GM21423 (cell line): ENCODE results near the gene SHROOM1.
"Not testable (repeated sequence)": the region's sequence is repeated elsewhere in the genome, so short reads cannot be mapped to it uniquely, and the experiment has no call there.

Experiments used
- ATAC-seq: cut with Tn5 transposase; IDR thresholded peaks from one replicate; pipeline ENCODE4 v1.9.1; 2021; ENCODE audit warnings: mild to moderate bottlenecking, moderate library complexity; ENCODE audit not compliant: unreplicated experiment

The SHROOM1 gene

DNA sequence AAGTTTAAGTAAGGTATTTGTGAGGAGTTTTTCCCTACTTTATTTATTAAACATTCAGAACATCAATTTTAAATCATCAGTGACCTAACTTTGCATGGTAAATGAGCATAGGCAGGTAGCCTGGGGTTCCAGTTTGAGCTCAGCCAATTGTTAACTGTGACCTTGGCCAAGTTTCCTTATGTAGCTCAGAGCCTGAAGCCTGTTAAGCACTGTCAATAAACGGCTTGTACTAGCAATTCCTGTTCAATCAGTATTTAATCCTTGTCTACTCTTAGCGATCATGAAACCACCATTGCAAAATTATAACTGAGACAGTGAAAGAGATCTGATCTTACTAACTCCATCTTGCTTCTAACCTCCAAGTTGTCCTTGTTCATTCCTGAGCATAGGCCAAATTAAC lies 22.0 kb downstream of the SHROOM1 start:
- ATAC-seq: no peak

DNA sequence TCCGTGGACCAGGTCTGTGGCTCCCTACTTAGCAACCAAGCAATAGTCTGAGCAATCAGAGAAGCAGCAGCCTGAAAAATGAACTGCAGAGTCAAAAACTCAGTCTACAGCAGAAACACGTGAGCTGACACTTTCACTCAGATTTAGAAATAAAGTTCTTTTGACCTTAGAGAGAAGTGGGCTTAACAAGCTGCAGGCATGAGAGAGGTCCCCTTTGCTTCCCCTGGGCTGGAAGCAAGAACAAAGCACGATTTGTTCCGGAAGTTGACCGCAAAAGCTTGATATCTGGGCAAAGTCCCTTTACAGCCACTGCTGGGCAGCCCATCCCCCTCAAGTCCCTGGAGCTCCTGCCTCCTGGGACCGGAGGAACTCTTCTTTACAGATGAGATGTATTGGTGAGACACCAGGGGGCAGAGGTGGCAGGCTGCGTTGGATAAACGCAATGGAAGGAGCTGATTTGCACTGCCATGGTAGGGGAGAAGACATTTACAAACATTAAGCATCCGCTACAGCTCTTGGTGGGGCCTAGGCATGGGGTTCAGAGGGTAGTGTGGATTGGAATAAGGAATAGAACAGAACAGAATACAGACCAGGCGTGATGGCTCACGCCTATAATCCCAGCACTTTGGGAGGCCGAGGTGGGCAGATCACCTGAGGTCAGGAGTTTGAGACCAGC lies 23.1 kb downstream of the SHROOM1 start:
- ATAC-seq: no peak

DNA sequence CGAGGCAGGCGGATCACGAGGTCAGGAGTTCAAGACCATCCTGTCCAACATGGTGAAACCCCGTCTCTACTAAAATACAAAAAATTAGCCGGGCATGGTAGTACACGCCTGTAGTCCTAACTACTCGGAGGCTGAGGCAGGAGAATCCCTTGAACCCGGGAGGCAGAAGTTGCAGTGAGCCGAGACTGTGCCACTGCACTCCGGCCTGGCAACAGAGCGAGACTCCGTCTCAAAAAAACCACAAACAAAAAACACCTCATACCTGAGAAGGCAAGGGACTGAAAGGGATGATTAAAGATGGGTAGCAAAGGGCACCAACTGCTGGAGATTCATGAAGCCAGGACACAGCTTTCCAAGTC lies 23.7 kb downstream of the SHROOM1 start:
- not testable (repeated sequence) for ATAC-seq

- not testable (repeated sequence) for ATAC-seq
These were observed 24.6 kb downstream of the SHROOM1 start for GRCh38 chr5:132805872-132806271.

DNA sequence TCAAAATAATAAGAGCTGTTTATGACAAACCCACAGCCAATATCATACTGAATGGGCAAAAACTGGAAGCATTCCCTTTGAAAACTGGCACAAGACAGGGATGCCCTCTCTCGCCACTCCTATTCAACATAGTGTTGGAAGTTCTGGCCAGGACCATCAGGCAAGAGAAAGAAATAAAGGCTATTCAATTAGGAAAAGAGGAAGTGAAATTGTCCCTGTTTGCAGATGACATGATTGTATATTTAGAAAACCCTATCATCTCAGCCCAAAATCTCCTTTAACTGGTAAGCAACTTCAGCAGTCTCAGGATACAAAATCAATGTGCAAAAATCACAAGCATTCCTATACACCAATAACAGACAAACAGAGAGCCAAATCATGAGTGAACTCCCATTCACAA lies 26.2 kb downstream of the SHROOM1 start:
- ATAC-seq: not testable (repeated sequence)

DNA sequence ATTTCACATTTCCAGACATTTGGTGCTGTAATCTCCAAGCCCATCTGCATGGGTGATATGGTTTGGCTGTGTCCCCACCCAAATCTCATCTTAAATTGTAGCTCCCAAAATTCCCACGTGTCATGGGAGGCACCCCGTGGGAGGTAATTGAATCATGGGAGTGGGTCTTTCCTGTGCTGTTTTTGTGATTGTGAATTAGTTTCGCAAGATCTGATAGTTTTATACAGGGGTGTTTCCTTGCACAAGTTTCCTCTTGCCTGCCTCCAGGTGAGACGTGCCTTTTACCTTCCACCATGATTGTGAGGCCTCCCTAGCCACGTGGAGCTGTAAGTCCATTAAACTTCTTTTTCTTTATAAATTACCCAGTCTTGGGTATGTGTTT lies 27.8 kb downstream of the SHROOM1 start:
- not testable (repeated sequence) for ATAC-seq

DNA sequence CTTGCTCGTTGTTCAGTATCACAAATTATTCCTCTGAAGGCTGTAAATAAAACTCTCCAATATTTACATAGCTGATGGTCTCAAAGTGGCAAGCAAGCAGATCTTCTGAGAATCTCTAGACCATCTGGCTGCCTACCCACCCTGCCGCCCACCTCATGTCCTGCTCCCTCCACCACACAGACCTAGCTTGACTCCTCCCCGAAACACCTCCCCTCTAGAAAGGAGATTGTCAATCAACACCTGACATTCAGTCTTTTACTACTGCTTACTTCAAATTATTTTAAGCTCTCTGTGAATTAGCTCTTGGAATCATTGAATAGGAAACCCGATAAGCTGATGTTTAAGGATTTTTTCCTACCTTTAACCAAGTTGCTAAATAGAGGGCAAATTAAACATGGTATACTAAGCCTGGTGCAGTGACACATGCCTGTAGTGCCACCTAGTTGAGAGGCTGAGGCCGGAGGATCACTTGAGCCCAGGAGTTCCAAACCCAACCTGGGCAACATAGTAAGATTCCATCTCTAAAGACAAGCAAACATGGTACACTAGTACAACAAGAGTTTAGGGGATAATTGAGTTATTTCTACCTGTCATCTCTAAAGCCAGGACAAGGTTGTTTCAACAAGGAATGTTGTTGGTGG lies 28.3 kb downstream of the SHROOM1 start:
- ATAC-seq: no peak

DNA sequence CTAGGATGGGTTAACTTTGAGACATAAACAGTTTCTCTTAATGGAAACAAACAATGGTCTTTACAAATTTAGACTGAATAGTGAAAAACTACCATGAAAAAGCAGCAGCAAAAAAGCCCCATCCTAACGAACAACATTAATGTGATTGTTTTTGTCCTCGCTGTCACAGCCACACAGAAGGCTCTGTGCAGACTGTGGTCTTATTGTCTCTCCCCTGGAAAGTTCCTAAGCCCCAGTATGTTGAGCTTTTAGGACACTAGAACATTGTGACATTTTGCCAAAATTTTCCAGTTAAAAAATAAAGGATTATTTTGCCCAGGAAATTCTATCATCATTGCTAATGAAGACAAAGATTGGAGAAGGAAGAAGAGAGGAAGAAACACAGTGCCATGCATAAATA lies 29.9 kb downstream of the SHROOM1 start:
- ATAC-seq: no peak

- ATAC-seq: no peak
These were observed 31.1 kb downstream of the SHROOM1 start for GRCh38 chr5:132799392-132799791.

DNA sequence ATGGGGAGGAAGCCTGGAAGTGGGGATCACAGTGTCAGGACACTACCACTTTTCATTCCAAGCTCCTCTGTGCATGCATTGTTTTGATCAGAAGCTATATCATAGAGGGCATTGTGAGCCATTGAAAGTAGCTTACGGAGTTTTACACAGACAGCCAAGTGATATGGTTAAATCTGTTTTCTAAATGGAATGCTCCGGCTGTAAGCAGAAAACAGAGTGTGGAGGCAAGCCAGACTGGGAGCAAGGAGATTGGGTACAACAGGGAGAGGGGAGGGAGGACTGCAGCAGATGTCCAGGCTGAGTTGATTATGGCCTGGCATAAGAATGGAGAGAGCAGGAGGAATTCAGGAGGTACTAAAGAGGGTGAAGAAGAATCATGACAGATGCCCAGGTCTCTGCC lies 32.8 kb downstream of the SHROOM1 start:
- ATAC-seq: no peak

DNA sequence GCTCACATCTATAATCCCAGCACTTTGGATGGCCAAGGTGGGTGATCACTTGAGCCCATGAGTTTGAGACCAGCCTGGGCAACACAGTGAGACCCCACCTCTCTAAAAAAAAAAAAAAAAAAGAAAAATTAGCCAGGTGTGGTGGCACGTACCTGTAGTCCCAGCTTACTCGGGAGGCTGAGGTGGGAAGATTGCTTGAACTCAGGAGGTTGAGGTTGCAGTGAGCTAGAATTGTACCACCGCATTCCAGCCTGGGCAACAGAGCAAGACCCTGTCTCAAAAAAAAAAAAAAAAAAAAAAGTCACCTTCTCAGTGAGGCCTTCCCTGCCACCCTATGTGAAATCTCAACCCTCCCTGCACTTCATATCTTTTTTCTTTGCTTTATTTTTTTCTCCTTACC lies 39.4 kb downstream of the SHROOM1 start:
- no peak for ATAC-seq

DNA sequence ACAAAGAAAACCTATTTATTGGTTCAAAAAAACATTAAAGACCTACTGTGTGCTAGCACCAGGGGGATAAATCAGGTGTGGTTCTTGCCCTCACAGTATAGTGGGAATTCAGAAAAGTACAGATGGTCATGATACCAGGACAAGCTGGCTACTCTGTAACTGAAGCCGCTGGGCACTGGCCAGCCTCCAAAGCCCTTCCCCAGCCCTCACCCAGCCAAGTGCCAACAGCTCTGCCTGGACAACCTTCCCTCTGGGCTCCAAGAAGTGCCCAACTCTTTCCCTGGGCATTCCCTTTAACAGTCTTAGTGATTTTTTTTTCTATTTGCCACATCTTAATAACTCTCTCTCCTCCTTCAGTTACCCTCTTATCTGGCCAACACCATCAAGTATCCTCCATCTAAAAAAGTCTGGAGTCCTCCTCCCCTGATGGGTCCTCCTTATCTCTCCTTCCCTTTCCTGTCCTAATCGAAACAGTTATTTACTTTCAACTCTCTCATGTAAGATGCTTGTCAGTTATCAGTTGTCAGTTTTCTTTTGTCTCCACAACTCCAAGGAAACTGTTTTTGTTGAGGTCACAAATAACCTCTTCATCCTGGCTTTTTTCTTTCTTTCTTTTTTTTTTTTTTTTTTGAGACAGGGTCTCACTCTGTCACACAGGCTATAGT lies 40.1 kb downstream of the SHROOM1 start:
- no peak for ATAC-seq

DNA sequence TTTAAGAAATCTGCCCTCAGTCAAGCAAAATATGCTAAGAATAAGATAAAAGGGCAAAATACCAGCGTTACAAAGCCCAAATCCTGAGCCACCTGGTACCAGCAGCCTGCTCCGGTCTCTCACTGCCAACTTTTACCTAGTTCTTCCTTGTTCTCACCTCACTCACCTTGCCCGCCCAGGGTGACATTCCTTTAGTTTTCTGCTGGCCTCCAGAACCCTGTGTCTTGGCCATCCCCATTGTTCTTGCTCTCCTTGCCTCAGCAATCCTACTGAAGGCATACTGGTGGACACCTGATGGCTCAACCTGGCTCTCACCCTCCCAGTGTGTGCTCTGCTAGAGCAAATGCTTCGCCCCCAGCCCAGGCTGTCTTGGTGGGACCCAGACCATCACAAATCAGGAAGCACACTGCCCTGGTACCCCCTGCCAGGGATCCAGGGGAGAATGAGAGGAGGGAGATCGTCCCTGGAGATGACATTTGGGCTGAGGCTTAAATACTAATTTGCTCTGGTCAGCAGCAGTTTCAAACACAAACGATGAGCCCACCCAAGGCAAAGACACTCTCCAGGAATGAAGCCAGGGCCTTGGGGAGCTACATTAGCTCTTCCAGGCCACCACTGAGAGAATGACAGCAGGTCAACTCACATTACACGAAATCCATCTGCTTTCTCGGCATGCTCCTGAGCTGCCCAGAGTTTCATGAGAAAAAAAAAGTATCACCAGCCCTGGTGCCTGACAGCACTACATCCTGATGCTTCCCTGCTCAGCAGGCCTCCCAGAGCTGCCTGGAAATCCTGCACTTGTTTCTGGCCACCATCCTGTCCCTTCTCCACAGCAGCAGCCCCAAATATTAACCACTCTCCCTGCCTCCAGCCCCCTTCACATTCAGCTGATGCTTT lies 41.2 kb downstream of the SHROOM1 start:
- ATAC-seq: no peak

GRCh38 chr5:132788508-132788907 lies 41.9 kb downstream of the SHROOM1 start:
- no peak for ATAC-seq

- ATAC-seq: no peak
These were observed 43.4 kb downstream of the SHROOM1 start for GRCh38 chr5:132787076-132787475.

- no peak for ATAC-seq
These were observed 44.6 kb downstream of the SHROOM1 start for GRCh38 chr5:132785864-132786263.

DNA sequence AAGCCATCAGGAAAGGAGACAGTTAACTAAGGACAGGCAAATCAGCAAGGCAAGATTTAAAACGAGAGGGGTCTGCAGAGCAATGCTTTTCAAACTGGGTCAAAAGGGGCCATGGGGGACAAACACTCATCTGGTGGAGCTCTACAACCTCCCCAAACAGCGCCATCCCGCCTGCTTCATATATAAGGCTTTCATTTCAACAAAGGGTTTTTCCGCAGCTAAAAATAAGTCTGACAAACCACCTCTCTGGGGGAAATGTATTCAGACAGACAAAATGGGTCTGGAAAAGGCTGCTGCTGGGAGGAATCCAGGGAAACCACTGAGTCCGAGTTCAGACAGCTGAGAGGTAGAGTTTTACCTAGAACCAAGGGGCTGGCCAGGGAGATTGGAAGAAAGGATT lies 45.1 kb downstream of the SHROOM1 start:
- no peak for ATAC-seq

GRCh38 chr5:132782101-132782500 lies 48.3 kb downstream of the SHROOM1 start:
- ATAC-seq: no peak

DNA sequence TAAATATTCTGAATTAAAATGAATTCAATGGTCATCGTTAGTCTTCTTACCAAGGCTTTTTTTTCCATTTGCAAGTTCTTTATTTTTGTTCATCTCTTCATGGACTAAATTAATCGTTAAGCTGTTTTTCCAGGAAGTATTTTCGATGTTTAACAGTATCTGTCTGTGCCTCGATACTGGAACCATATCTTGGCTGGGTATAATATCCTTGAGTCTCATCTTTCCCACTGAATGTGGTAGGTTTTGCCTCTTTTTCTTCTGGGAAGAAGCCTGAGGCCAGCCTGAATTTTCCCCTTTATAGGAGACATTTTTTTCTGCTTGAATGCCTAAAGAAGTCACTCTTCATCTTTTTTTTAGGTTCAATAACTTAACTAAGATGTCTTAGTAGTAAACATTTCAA lies 49.4 kb downstream of the SHROOM1 start:
- no peak for ATAC-seq

GRCh38 chr5:132780577-132780976 lies 49.9 kb downstream of the SHROOM1 start:
- ATAC-seq: no peak

GRCh38 chr5:132779961-132780360 lies 50.5 kb downstream of the SHROOM1 start:
- no peak for ATAC-seq
